ENCODE data around the gene CACNG5. TPM values are rescaled to one million over a fixed set of nuclear protein-coding genes. Genes with fewer than 3 reads are reported as not detected.

Gene CACNG5
- total and polyA plus RNA-seq, 8 donors = 0.15 to 0.77 (median 0.29) TPM; not detected in 2

DNA sequence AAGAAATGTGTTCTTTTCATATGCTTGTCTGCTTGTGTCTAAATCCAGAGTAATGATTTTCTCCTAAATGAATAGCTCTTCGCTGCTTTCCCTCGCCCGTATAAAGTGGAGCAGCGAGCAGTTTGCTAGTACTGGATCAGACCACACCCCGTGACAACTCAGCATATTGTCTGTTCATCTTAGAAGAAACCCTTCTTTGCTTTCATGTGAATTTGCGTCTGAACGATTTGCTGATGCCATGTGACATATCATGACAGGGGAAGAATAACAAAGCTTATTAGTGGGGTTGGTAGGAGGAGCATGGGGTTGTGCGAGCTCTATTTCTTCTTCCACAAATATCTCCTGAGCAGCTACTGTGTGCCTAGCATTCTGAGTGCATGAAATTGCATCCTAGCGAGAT lies 85.5 kb downstream of the CACNG5 start:
- Histone ChIP-seq H3K27ac (no peak overlapping the region), H3K9me3 (no peaks in the 10 kb centered on the region)
- intact Hi-C loops (cut with DNase I) = no loop called here

DNA sequence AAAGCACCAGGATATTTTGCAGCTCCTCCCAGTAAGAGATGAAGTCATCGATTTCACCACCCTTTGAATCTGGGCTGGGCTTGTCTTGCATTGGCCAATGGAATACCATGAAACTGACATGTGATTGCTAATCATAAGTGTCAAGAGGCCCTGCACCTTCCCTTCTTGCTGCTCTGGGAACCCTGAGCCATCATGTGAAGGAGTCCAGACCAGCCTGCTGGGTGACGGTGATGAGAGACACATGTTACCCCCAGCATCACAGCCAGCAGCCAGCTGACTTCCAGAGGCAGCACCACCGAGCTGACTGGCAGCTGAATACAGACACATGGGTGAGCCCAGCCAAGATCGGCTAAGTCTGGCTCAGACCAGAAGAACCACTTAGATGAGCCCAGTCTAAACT lies 86.0 kb downstream of the CACNG5 start:
- no peak for ATAC-seq
- Histone ChIP-seq H3K27ac (no peak overlapping the region), H3K36me3 (no peaks in the 10 kb centered on the region), H3K27me3 (no peaks in the 10 kb centered on the region), H3K9me3 (no peaks in the 10 kb centered on the region), H3K4me1 (no peaks in the 10 kb centered on the region), H3K4me3 (no peak overlapping the region)
- intact Hi-C loops (cut with DNase I) = no loop called here
- TF ChIP-seq, protein P1, sequence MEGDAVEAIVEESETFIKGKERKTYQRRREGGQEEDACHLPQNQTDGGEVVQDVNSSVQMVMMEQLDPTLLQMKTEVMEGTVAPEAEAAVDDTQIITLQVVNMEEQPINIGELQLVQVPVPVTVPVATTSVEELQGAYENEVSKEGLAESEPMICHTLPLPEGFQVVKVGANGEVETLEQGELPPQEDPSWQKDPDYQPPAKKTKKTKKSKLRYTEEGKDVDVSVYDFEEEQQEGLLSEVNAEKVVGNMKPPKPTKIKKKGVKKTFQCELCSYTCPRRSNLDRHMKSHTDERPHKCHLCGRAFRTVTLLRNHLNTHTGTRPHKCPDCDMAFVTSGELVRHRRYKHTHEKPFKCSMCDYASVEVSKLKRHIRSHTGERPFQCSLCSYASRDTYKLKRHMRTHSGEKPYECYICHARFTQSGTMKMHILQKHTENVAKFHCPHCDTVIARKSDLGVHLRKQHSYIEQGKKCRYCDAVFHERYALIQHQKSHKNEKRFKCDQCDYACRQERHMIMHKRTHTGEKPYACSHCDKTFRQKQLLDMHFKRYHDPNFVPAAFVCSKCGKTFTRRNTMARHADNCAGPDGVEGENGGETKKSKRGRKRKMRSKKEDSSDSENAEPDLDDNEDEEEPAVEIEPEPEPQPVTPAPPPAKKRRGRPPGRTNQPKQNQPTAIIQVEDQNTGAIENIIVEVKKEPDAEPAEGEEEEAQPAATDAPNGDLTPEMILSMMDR (IDR thresholded peaks at IDR 0.05) = no peak
- DNase-seq = no peak
- FAIRE-seq = no peak
- 82 to 87% methylated on average over 4 of the region's 4 CpGs for WGBS, 2 donors

More for the DNA sequence above, 85.5 kb downstream of the CACNG5 start:
- H3K4me1 ChIP-seq = no peaks in the 10 kb centered on the region
- H3K27me3 ChIP-seq = no peaks in the 10 kb centered on the region
- H3K4me3 ChIP-seq = no peak overlapping the region
- FAIRE-seq (no peak), DNase-seq (no peak), ATAC-seq (no peak)
- 71 to 77% methylated on average over 9 of the region's 9 CpGs for WGBS, 2 donors
- TF ChIP-seq, protein P1 (IDR thresholded peaks at IDR 0.05) = no peak
- no peaks in the 10 kb centered on the region for H3K36me3 ChIP-seq

DNA sequence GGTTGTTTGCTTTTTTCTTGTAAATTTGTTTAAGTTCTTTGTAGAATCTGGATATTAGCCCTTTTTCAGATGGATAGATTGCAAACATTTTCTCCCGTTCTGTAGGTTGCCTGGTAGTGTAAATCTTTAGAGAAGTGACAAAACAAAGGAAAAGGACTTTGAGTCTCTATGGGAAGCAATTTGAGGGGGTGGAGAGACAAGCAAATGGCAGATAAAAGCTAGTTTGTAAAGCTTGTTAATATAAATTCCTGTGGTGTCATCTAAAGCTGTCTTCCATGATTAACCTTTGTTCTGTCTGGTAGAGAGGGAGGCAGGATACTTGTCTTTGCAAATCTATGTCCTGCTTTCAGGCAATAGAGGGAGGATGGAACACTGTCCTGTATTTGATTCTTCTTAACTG lies 89.0 kb downstream of the CACNG5 start:
- TF ChIP-seq, protein P1 (IDR thresholded peaks at IDR 0.05) = no peak
- no peak overlapping the region for H3K4me3 ChIP-seq
- FAIRE-seq (no peak), DNase-seq (no peak), ATAC-seq (no peak)
- H3K27me3 ChIP-seq = no peaks in the 10 kb centered on the region
- H3K36me3 ChIP-seq = no peaks in the 10 kb centered on the region
- WGBS, 2 donors = 48 to 75% methylated on average over 1 of the region's 1 CpG
- no peaks in the 10 kb centered on the region for H3K9me3 ChIP-seq
- no peaks in the 10 kb centered on the region for H3K4me1 ChIP-seq
- no peak overlapping the region for H3K27ac ChIP-seq
- intact Hi-C loops (cut with DNase I) = no loop called here

DNA sequence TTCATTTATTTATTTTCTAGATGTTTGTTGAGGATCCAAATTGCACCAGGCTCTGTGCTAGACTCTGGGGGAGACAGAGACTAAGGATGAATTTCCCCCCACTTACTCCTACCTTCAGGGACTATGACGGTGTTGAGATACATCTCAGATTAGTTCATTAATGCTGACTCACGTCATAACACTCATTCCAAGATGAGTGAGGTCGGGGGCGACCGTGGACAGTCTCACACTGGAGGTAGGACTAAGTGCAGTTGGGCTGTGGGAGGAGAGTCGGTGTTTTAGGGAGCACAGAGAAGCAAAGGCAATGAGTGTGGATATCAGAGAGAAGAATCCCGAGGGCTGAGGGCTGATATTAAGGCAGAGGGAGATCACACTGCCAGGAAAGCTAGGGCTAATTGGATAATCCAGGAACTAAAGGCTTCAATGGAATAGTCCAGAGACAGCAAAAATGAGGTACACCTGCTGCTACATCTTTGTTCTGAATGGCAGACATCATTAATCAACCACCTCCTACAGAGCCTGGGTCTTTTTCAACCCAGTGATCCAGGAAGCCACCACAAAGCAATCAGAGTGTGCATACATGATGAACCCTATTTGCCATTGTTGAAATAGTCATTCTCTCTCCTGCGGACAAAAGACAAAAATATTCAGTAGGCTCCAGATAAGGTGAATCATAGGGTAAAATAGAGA lies 91.0 kb downstream of the CACNG5 start:
- Histone ChIP-seq H3K9me3 (no peaks in the 10 kb centered on the region), H3K27me3 (no peaks in the 10 kb centered on the region), H3K36me3 (no peaks in the 10 kb centered on the region), H3K27ac (no peak overlapping the region), H3K4me1 (no peaks in the 10 kb centered on the region), H3K4me3 (no peak overlapping the region)
- intact Hi-C loops (cut with DNase I) = no loop called here
- 75 to 82% methylated on average over 8 of the region's 8 CpGs for WGBS, 2 donors
- no peak for ATAC-seq
- TF ChIP-seq, protein P1 (IDR thresholded peaks at IDR 0.05) = no peak
- DNase-seq = no peak
- no peak for FAIRE-seq

DNA sequence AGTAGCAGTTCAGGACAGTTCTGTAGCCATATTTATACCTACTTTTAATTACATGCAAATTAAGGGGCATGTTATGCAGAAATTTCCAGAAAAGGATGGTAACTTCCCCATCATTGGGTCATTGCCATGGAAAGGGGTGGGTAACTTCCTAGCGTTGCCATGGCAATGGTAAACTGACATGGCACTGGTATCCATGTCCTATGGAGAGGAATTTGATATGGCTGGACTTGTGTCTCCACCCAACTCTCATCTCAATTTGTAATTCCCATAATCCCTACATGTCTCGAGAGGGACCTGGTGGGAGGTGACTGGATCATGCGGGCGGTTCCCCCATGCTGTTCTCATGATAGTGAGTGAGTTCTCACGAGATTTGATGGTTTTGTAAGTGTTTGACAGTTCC lies 94.0 kb downstream of the CACNG5 start:
- no peak for ATAC-seq
- H3K27me3 ChIP-seq = no peaks in the 10 kb centered on the region
- no peak for FAIRE-seq
- no peaks in the 10 kb centered on the region for H3K4me1 ChIP-seq
- H3K27ac ChIP-seq = no peak overlapping the region
- H3K9me3 ChIP-seq = no peaks in the 10 kb centered on the region
- no peak overlapping the region for H3K4me3 ChIP-seq
- no peak for DNase-seq
- intact Hi-C loops (cut with DNase I) = no loop called here
- no peaks in the 10 kb centered on the region for H3K36me3 ChIP-seq
- WGBS, 2 donors = 83 to 92% methylated on average over 5 of the region's 5 CpGs
- TF ChIP-seq, protein P1 (IDR thresholded peaks at IDR 0.05) = no peak

All from pancreas (tissue), 10 donors.